Activated CD4-positive, alpha-beta T cell treated with anti-CD3 and anti-CD28 coated beads, Interleukin-2, amount 10 ng/mL, durations not matched to agents 24 days and 14 days (primary cell): ENCODE data around the gene GNB2. TPM values are rescaled to one million over a fixed set of nuclear protein-coding genes. Genes with fewer than 3 reads are reported as not detected.

Experiments
- DNase-seq: peaks from one replicate; pipeline ENCODE4 v3.0.0; 2022
- H3K27ac Mint-ChIP-seq: one replicate; pipeline ENCODE4 v1.8.0; 2022; ENCODE audit warnings: mild to moderate bottlenecking, mixed read lengths
- H3K27me3 Mint-ChIP-seq: one replicate; pipeline ENCODE4 v1.8.0; 2022; ENCODE audit warnings: mixed read lengths
- H3K36me3 Mint-ChIP-seq: one replicate; pipeline ENCODE4 v1.8.0; 2022; ENCODE audit warnings: low read depth, mild to moderate bottlenecking, mixed read lengths
- H3K4me1 Mint-ChIP-seq: one replicate; pipeline ENCODE4 v1.8.0; 2021; ENCODE audit warnings: mixed read lengths
- H3K4me3 Mint-ChIP-seq: one replicate; pipeline ENCODE4 v1.8.0; 2022; ENCODE audit warnings: mild to moderate bottlenecking, moderate library complexity, mixed read lengths
- H3K9me3 Mint-ChIP-seq: one replicate; pipeline ENCODE4 v1.8.0; 2021; ENCODE audit warnings: mixed read lengths
- intact Hi-C: fragments of 100-400 bp; cut with micrococcal nuclease; formaldehyde crosslinking; loops from one replicate; pipeline ENCODE4 v1.15.1; 2023
- total RNA-seq: library from RNA; stranded (reverse); gene quantifications from 2 replicates; pipeline ENCODE4 v1.2.3, GENCODE V29; 2022

Gene GNB2
- total RNA-seq, 1 donor from 2014 or later, result 211 TPM

DNA sequence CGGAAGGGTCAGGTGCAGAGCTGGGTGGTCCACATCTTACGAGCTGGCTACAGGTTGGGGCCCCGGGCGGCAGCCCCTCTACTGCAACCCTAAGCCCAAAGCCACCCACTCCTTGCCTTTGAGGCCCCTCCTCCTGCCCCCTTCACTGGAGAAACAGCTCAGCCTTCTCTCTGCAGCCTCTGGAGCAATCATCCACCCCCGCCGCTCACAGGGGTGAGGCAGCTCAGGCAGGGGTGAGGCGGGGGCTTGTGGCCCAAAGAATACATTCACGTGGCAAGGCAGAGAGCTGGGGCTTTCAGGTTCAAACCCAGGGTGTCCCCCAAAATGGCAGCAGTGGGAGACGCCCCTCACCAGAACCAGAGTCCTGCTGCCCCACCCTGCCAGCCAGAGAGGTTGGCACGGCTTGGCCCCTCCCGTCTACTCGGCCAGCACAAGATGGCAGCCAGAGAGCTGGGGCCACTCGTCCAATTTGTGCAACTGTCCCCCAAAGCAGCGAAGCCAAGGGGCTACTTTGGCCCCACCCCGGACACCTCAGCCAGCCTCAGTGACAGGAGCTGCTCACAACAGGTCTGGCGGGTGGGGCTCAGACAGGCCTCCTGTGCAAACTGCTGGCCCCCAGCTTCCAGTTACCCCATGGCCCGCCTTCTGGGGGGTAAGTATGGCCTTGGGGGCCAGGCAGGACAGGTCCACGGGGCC, 7.2 kb downstream of the GNB2 start:
- Mint-ChIP-seq H3K4me3 (no peak overlapping the region), H3K9me3 (no peaks in the 10 kb centered on the region), H3K27me3 (no peaks in the 10 kb centered on the region), H3K4me1 (peaks cover 15% of the 10 kb centered on the region), H3K36me3 (peaks cover 32% of the 10 kb centered on the region), H3K27ac (no peak overlapping the region)
- DNase-seq, result no peak
- intact Hi-C loops, result no loop called here

DNA sequence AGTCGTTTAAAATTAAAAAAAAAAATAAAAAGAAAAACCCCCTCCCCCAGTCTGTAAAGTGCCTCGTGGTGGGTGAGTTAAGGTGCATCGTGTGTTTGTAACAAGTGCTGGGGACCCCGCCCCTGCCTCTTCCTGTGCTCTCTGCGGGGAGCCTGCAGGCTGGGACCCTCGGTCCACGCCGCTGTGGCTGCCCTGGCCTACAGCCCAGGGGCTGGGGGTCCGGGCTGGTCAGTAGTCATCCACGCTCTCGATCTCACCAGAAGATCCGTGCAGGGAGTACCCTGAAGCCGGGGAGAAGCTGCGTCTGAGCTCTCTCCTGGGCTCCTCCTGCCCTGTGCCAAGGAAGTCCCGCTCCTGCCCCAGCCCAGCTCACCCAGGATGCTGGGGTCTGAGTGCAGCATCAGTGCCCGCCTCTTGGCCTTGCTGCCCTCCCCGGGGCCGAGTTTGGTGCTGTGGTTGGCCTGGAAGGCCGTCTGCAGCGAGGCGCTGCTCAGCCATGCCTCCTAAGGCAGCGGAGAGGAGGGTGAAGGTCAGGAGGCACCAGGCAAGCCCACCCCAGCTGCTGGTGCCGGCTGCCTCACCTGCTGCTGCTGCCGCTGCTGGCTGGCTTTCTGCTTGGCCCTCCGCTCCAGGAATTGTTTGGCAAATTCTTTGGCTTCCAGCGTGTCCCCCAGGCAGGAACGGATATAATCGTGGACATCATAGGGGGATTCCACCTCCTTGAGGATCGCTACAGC, 8.1 kb downstream of the GNB2 start:
- DNase-seq, result no peak
- H3K27me3 Mint-ChIP-seq, result no peaks in the 10 kb centered on the region
- peaks cover 30% of the 10 kb centered on the region for H3K36me3 Mint-ChIP-seq
- H3K4me1 Mint-ChIP-seq, result peaks cover 11% of the 10 kb centered on the region
- H3K27ac Mint-ChIP-seq, result peak overlapping the region; percentile 12
- intact Hi-C loops, result no loop called here
- no peaks in the 10 kb centered on the region for H3K9me3 Mint-ChIP-seq
- no peak overlapping the region for H3K4me3 Mint-ChIP-seq

DNA sequence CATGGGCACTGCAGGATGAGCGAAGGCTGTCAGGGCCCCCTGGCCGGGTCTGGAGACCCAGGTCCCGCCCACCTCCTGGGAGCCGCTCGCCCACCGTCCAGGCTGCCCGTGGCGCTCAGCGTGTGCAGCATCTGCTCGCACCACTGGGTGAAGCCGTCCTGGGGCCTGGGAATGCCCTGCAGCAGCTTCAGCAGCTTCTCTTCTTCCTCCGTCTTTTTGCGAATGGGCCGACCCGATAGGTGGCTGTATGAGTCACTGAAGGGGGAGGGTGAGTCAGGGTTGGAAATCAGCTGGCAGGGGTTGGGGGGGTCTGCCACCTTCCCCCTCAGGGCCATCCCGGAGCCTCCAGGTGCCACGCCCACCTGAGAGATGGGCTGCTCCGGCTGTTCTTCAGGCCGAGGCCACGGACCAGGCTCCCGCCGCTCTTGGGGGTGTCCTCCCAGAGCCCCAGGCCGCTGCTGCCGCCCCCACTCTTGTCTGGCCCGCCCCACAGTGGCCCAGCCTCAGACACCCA, 8.7 kb downstream of the GNB2 start:
- H3K27me3 Mint-ChIP-seq, result no peaks in the 10 kb centered on the region
- DNase-seq, result no peak
- H3K4me3 Mint-ChIP-seq, result no peak overlapping the region
- peaks cover 31% of the 10 kb centered on the region for H3K36me3 Mint-ChIP-seq
- intact Hi-C loops, result no loop called here
- no peaks in the 10 kb centered on the region for H3K9me3 Mint-ChIP-seq
- no peak overlapping the region for H3K27ac Mint-ChIP-seq
- peaks cover 9% of the 10 kb centered on the region for H3K4me1 Mint-ChIP-seq

DNA sequence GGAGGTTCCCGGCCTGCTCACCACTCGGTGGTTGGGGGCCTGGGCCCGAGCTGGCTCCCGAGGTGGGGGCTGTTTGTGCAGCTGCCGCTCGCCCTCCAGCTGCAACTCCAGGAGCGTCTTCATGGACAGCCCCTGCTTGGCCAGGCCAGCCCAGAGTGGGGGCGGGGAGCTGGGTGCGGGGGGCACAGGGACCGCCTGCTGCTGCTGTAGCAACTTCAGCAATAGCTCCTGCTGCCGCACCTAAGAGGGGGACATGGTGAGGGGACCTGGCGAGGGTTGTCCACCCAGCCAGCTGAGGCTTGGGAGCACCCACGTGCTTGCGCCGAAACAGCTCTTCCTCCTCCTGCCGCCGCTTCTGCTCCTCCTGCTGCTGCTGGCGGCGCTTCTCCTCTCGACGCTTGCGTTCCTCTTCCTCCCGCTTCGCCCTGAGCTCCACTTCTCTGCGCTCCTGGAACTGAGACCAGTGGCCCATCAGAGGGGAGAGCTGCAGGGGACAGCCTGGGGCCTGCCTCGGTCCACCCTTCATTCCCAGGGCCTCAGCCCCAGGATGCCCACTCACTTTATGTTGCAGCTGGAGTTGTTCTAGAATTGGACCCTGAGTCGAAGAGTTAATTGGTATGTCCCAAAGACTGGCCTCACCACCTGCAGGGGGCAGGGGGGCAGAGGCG, 9.6 kb downstream of the GNB2 start:
- Mint-ChIP-seq H3K27me3 (no peaks in the 10 kb centered on the region), H3K9me3 (no peaks in the 10 kb centered on the region), H3K36me3 (peaks cover 30% of the 10 kb centered on the region), H3K27ac (peak overlapping the region; percentile 25), H3K4me1 (peaks cover 9% of the 10 kb centered on the region), H3K4me3 (no peak overlapping the region)
- intact Hi-C loops, result no loop called here
- DNase-seq, result peak; percentile 56

DNA sequence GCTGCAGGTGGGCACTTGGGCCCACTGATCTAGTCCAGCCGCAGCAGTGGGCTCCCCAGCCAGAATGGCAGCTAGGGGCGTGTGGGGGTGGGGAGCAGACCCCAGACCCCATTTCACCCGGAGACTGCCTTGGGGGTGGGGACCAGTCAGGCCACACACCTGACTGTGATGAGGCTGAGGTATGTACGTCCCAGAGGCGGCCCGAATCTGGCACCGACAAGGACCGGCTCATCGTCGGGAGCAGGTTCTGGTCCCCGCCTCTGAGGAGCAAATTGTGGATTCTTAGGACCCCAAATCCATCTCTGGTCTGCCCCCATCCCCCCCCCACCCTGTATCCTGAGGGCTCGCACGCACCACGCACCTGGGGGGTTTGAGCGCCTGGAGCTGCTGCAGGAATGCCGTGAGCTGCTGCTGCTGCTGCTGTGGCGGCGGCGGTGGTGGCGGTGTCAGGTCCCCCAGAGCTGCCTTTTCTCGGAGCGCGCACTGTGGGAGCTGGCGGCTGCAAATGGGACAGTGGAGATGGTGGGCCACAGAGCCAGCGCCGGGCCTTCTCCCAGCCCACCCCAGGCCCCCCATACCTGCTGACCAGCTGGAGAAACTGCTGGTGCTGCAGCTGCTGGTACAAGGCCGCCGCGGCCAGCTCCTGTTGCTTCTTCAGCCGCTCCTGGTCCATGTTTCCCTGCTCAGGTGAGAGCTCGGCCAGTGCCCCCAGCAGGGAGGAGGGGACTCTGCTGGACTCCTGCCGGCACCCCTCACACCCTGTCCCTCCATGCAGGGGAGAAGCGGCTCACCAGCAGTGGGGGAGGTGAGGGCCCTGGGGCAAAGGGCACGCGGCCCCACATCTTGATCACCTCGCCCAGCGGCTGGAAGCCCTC, 10.4 kb downstream of the GNB2 start:
- peaks cover 27% of the 10 kb centered on the region for H3K36me3 Mint-ChIP-seq
- no peak overlapping the region for H3K4me3 Mint-ChIP-seq
- no peaks in the 10 kb centered on the region for H3K9me3 Mint-ChIP-seq
- no peak overlapping the region for H3K27ac Mint-ChIP-seq
- no peaks in the 10 kb centered on the region for H3K27me3 Mint-ChIP-seq
- H3K4me1 Mint-ChIP-seq, result peaks cover 9% of the 10 kb centered on the region
- intact Hi-C loops, result no loop called here
- DNase-seq, result peak; percentile 59

DNA sequence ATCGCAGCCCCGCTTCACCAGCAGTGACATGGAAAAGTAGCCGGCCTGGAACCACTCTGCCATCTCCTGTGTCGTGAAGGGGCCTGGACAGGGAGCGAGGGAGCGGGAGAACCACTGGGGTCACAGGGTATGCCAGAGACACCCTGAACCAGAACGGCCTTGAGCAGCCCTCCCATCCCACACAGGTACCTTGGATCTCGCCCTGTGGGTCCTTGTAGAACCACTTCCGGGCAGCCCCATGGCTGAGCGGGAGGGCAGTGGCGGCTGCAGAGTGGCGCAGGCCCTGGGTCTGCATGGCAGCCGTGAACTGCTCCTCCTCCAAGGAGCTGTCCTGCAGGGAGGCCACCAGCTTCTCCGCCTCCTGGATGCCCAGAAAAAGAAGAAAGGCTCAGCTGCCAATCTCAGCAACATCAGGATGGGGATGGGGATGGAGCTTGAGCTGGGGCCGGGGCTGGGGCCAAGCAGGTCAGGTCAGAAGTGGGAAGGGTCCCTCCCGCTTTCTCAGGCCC, 11.0 kb downstream of the GNB2 start:
- H3K36me3 Mint-ChIP-seq, result peaks cover 23% of the 10 kb centered on the region

DNA sequence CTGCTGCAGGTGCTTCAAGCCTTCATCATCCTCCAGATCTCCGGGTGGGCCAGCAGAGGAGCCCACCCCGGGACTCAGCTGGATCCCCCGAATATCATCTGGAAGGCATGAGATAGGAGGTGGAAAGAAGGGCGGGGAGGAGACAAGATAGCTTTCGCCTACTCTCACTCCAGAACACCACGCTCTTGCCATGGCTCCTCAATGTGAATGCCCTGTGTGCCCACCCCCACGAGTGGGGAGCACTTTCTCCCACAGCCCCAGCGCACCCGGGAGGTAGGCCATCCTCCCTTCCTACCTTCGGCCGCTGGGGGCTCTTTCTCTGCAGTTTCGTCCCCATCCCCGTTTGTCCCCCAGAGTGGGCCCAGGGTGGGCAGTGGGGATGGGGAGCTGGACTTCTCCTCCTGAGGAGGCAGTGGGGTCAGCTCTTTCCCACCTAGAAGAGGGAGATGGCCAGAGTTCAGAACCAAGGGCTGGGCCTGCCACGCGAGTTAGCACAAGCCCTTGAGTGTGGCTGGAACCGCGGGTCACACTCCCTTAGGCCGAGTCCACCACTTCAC, 11.6 kb downstream of the GNB2 start:
- H3K4me1 Mint-ChIP-seq, result peaks cover 5% of the 10 kb centered on the region
- no peak for DNase-seq
- H3K27me3 Mint-ChIP-seq, result no peaks in the 10 kb centered on the region
- no peak overlapping the region for H3K27ac Mint-ChIP-seq
- H3K4me3 Mint-ChIP-seq, result no peak overlapping the region
- H3K36me3 Mint-ChIP-seq, result peaks cover 21% of the 10 kb centered on the region
- intact Hi-C loops, result no loop called here
- H3K9me3 Mint-ChIP-seq, result no peaks in the 10 kb centered on the region

More for the DNA sequence above, 11.0 kb downstream of the GNB2 start:
- intact Hi-C loops, result no loop called here
- H3K4me1 Mint-ChIP-seq, result peaks cover 6% of the 10 kb centered on the region
- H3K27ac Mint-ChIP-seq, result no peak overlapping the region
- H3K27me3 Mint-ChIP-seq, result no peaks in the 10 kb centered on the region
- H3K9me3 Mint-ChIP-seq, result no peaks in the 10 kb centered on the region
- no peak for DNase-seq
- no peak overlapping the region for H3K4me3 Mint-ChIP-seq

DNA sequence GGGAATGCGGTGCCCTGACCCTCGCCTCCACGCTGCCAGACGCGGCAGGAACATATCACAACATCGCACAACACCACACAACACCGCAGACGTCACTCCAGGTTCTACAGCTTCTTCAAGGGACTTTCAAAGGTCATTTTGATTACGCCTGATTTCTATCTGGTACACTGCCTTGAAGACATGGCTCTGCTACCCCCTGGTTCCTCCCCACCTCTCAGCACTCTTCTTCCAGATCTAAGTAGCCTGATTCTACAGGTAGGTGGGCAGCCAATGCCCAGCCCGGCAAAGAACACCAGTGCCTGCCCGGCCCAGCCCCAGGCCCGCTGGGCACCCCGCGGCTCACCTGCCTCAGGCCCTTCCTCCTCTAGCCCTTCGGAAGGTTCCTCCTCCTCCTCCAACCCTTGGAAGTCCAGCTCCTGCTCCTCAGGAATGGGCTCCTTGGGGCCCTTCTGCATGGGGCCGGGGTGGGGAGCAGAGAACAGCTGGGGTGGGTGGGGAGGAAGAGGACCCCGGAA, 12.1 kb downstream of the GNB2 start:
- Mint-ChIP-seq H3K4me3 (no peak overlapping the region), H3K27ac (no peak overlapping the region), H3K9me3 (no peaks in the 10 kb centered on the region), H3K4me1 (peaks cover 3% of the 10 kb centered on the region), H3K27me3 (no peaks in the 10 kb centered on the region), H3K36me3 (peaks cover 20% of the 10 kb centered on the region)
- intact Hi-C loops, result no loop called here
- DNase-seq, result no peak

DNA sequence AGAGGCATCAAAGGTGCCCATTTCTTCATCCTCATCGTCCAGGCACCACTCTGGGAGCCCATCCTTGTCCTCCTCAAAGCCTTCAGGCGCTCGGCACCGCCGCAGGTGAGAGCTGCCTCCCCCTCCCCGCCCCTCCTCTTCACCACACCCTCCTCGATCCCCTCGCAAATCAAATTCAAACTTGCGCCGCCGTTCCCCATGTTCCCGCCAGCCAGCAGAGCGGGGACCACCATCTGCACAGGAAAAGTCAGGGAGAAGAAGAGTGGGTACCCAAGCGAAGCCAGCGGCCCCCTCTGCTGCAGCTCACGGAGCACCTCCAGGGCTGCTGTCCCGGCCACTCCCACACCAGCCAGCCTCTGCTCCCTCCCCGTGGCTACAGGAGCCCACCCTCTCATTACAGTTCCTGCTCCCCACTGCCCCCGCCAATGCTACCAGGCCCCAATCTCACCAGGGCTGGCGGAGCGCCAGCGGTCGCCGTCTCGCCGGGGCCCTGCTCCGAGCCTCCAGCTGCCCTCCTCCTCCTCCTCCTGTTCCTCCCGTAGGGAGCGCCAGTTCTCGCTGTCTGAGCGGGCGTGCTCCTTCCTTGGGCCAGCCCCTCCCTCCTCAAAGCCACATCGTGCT, 12.8 kb downstream of the GNB2 start:
- no peaks in the 10 kb centered on the region for H3K9me3 Mint-ChIP-seq
- peaks cover 3% of the 10 kb centered on the region for H3K4me1 Mint-ChIP-seq
- no peak overlapping the region for H3K4me3 Mint-ChIP-seq
- intact Hi-C loops, result no loop called here
- peaks cover 20% of the 10 kb centered on the region for H3K36me3 Mint-ChIP-seq
- DNase-seq, result no peak
- H3K27me3 Mint-ChIP-seq, result no peaks in the 10 kb centered on the region
- H3K27ac Mint-ChIP-seq, result no peak overlapping the region

DNA sequence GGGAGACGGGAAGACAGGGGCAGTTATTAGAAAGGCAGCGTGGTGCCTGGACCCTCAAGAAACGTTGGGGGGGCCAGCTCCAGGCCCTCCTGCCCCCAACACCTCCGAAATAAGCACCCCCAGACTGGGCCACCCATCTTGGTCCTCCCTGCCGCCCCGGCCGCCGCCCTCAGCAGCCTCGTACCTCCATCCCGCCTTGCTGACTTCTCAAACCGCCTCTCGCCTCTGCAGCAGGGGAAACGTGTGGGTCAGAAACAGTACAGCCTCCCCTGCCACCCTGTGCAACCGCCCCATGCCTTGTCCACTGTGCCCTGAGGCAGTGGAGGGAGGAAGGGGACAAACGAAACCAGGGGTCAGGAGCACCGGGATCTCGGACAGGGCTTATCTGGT, 13.3 kb downstream of the GNB2 start:
- Mint-ChIP-seq H3K27ac (no peak overlapping the region), H3K36me3 (peaks cover 21% of the 10 kb centered on the region), H3K4me3 (no peak overlapping the region), H3K9me3 (no peaks in the 10 kb centered on the region), H3K4me1 (peaks cover 4% of the 10 kb centered on the region), H3K27me3 (no peaks in the 10 kb centered on the region)
- no peak for DNase-seq
- intact Hi-C loops, result no loop called here

DNA sequence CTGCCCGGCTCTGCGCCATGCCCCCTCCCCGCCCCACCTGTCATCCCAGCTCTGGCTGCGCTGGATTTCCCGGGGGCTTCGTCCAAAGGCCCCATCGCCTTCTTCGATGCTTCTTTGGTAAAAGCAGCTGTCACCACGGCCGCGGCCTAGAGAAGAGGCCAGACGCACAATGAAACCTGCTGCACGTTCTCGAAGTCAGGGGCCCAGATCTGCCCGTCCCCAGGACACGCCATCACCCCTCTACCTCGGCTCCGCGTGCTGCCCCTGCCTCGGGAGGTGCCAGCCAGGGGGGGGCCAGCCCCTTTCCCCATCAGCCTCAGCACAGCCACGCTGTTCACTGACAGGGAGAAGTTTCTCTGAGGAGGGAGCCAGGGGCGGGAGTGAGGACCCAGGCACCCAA, 13.7 kb downstream of the GNB2 start:
- intact Hi-C loops, result no loop called here
- no peaks in the 10 kb centered on the region for H3K9me3 Mint-ChIP-seq
- H3K27me3 Mint-ChIP-seq, result no peaks in the 10 kb centered on the region
- peaks cover 22% of the 10 kb centered on the region for H3K36me3 Mint-ChIP-seq
- peaks cover 8% of the 10 kb centered on the region for H3K4me1 Mint-ChIP-seq
- H3K27ac Mint-ChIP-seq, result no peak overlapping the region
- DNase-seq, result no peak
- no peak overlapping the region for H3K4me3 Mint-ChIP-seq

DNA sequence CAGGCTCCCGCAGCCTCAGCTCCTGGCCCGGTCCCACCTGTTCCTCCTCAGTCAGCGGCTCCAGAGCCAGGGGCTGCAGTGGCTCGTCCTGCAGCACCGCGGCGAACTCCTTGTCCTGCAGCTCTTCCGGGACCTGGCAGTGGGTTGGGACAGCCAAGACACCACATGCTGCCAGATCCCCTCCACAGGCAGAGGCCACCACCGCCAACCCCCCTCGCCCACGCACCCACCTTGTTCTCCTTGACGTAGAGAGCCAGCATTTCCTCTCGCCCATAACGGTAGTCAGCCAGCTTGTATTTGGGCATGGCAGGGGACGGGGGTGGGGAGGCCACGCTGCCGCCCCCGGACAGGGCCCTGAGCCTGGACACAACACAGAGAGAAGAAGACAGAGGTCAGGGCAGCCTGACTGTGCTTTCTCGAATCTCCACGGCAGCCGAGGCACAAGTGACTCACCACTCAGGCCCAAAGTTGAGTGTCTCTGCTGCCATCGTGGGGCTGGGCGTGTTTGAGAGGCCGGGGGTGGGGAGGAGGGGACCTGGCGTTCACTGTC, 14.3 kb downstream of the GNB2 start:
- Mint-ChIP-seq H3K9me3 (no peaks in the 10 kb centered on the region), H3K36me3 (peaks cover 21% of the 10 kb centered on the region), H3K4me1 (peaks cover 14% of the 10 kb centered on the region), H3K27ac (no peak overlapping the region), H3K4me3 (no peak overlapping the region), H3K27me3 (no peaks in the 10 kb centered on the region)
- intact Hi-C loops, result no loop called here
- DNase-seq, result no peak
